Measurements from ENCODE around the gene SLF2.

SLF2 gene

GRCh38 chr10:101011517-101012423 is 99.0 kb downstream of the SLF2 start:
- no peaks in the 10 kb centered on the region for H3K4me1 ChIP-seq (ENCODE audit: control insufficient read depth, insufficient read depth, low read length)
- no peak overlapping the region for H3K4me3 ChIP-seq (ENCODE audit: low read depth, low read length)

DNA sequence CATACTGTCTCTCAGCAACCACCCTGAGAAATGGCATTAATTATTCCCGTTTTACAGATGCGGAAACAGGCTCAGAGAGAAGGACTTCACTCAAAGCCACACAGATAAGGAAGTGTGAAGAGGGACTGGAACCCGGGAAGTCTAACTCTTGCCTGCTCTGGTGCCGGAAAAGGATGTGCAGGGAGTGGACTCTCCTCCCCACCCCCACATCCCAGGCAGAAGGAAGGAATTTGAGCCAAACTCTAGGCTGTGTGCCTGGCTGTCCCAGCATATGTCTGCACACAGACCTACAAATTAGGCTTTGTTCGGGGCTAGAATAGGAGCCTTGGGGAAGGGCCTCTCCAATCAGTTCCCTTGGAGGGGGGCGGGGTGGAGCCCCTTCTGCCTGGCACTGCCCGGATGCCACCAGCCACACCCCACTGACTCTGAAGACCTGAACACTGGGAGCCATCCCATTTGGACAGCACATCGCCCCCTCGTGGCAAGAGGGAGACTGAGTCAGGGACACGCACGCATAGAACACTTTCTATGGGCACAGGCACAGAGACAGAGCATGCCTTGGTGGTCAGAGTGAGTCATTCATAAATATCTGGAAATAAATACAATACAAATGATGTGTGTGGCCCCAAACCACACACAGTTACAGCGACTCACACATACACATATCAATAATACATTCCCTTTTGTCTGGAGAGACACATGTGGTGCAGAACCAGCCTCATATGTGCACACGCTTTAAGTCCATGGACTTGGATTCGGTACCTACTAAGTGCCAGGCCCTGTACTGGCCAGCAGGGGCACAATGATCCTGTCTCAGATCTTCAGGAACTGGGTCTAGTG is 100.0 kb downstream of the SLF2 start:
- Histone ChIP-seq H3K9me3 (ENCODE audit: control insufficient read depth, insufficient read depth, low read length) (no peaks in the 10 kb centered on the region), H3K4me1 (ENCODE audit: control insufficient read depth, insufficient read depth, low read length) (no peaks in the 10 kb centered on the region), H3K36me3 (ENCODE audit: control insufficient read depth, insufficient read depth, low read length) (no peaks in the 10 kb centered on the region), H3K9ac (ENCODE audit: low read depth, low read length) (no peak overlapping the region), H3K27me3 (ENCODE audit: control insufficient read depth, insufficient read depth, low read length) (peaks cover 30% of the 10 kb centered on the region), H3K4me3 (ENCODE audit: low read depth, low read length) (no peak overlapping the region)

More at GRCh38 chr10:101011517-101012423, 99.0 kb downstream of the SLF2 start:
- Histone ChIP-seq H3K36me3 (ENCODE audit: control insufficient read depth, insufficient read depth, low read length) (peaks cover 4% of the 10 kb centered on the region), H3K27me3 (ENCODE audit: control insufficient read depth, insufficient read depth, low read length) (peaks cover 20% of the 10 kb centered on the region), H3K9ac (ENCODE audit: low read depth, low read length) (no peak overlapping the region), H3K9me3 (ENCODE audit: control insufficient read depth, insufficient read depth, low read length) (no peaks in the 10 kb centered on the region)

- Histone ChIP-seq H3K36me3 (ENCODE audit: control insufficient read depth, insufficient read depth, low read length) (no peaks in the 10 kb centered on the region), H3K9me3 (ENCODE audit: control insufficient read depth, insufficient read depth, low read length) (no peaks in the 10 kb centered on the region), H3K27me3 (ENCODE audit: control insufficient read depth, insufficient read depth, low read length) (peaks cover 37% of the 10 kb centered on the region), H3K4me3 (ENCODE audit: low read depth, low read length) (no peak overlapping the region), H3K4me1 (ENCODE audit: control insufficient read depth, insufficient read depth, low read length) (no peaks in the 10 kb centered on the region), H3K9ac (ENCODE audit: low read depth, low read length) (no peak overlapping the region)
Measured at GRCh38 chr10:101013365-101013825, 100.6 kb downstream of the SLF2 start.

DNA sequence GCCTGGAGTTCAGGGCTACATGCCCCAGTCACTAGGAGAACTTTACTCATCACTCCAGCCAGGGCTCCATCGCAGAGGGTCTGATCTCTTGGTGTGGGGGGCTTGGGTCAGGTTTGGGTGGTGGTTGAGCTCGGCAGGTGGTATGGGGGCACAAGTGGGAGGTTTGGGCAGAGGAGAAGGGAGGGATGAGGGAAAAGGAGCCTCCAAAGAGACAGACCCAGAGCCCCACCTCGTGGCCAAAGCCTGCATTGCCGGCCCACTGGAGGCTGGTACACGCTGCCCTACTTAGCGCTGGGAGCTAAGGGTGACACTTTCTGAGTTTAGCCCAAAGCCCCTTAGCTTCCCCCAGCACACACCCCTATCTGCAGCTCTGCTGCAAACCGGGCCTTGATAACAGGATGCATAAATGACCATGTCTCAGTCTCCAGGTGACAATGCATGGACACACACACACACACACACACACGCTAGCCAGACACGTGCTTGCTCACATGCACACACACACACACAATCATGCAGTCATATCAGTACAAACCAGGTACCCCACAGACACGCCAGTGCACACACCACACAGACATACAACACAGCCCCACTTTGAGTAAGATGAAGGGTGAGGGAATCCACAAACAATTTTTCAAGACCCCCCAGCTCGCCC is 101.6 kb downstream of the SLF2 start:
- H3K4me1 ChIP-seq (ENCODE audit: control insufficient read depth, insufficient read depth, low read length), result no peaks in the 10 kb centered on the region

More for the DNA sequence above, 101.6 kb downstream of the SLF2 start:
- H3K36me3 ChIP-seq (ENCODE audit: control insufficient read depth, insufficient read depth, low read length), result no peaks in the 10 kb centered on the region
- H3K9me3 ChIP-seq (ENCODE audit: control insufficient read depth, insufficient read depth, low read length), result no peaks in the 10 kb centered on the region
- H3K27me3 ChIP-seq (ENCODE audit: control insufficient read depth, insufficient read depth, low read length), result peaks cover 45% of the 10 kb centered on the region
- no peak overlapping the region for H3K4me3 ChIP-seq (ENCODE audit: low read depth, low read length)
- no peak overlapping the region for H3K9ac ChIP-seq (ENCODE audit: low read depth, low read length)

All from iPS-15b (cell line).